K562 (cell line): ENCODE measurements around the gene GLT6D1.

ENCODE experiments used
- POLR2A ChIP-seq: fragments of 450-650 bp; conservative IDR thresholded peaks from 2 replicates; pipeline ENCODE4 v1.6.1; 2016
- RNF2 ChIP-seq: sonication (generic); IDR thresholded peaks from 2 replicates; pipeline ENCODE4 v1.6.1; 2016
- TF ChIP-seq, protein P1 (sequence below): fragments of 450-650 bp; IDR thresholded peaks from 2 replicates; pipeline ENCODE4 v1.6.1; 2017; ENCODE audit warnings: antibody characterized with exemption, mild to moderate bottlenecking

DNA sequence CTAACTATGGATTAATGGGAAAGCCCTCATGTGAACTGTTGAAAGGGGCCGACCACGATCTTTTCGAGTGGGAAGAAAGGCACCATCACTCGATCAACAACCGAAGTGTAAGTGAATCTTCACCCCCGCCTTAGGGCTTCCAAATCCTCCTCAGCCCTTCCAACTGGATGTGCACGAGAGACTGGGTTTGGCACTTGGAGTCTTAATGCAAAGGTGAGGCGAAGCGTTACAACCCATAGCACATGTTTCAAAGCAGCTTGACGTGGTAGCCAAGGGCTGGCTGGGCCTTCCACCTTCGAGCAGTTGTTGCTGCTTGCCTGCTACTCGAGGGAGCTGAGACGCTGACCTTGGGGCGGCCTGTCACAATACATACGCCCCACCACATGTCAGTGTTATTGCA, 18.1 kb upstream of the GLT6D1 start:
- TF ChIP-seq, protein P1, sequence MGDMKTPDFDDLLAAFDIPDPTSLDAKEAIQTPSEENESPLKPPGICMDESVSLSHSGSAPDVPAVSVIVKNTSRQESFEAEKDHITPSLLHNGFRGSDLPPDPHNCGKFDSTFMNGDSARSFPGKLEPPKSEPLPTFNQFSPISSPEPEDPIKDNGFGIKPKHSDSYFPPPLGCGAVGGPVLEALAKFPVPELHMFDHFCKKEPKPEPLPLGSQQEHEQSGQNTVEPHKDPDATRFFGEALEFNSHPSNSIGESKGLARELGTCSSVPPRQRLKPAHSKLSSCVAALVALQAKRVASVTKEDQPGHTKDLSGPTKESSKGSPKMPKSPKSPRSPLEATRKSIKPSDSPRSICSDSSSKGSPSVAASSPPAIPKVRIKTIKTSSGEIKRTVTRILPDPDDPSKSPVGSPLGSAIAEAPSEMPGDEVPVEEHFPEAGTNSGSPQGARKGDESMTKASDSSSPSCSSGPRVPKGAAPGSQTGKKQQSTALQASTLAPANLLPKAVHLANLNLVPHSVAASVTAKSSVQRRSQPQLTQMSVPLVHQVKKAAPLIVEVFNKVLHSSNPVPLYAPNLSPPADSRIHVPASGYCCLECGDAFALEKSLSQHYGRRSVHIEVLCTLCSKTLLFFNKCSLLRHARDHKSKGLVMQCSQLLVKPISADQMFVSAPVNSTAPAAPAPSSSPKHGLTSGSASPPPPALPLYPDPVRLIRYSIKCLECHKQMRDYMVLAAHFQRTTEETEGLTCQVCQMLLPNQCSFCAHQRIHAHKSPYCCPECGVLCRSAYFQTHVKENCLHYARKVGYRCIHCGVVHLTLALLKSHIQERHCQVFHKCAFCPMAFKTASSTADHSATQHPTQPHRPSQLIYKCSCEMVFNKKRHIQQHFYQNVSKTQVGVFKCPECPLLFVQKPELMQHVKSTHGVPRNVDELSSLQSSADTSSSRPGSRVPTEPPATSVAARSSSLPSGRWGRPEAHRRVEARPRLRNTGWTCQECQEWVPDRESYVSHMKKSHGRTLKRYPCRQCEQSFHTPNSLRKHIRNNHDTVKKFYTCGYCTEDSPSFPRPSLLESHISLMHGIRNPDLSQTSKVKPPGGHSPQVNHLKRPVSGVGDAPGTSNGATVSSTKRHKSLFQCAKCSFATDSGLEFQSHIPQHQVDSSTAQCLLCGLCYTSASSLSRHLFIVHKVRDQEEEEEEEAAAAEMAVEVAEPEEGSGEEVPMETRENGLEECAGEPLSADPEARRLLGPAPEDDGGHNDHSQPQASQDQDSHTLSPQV: no peak
- TF ChIP-seq POLR2A (no peak), RNF2 (no peak)
